GM13976 (cell line): ENCODE measurements around the gene BLVRA.

Experiments
- DNase-seq: peaks from one replicate; pipeline ENCODE4 v3.0.0; 2012; ENCODE audit warnings: low spot score
- CTCF ChIP-seq: IDR thresholded peaks from 2 replicates; pipeline ENCODE4 v1.5.1; 2012; ENCODE audit warnings: borderline replicate concordance, mild to moderate bottlenecking; ENCODE audit not compliant: insufficient read depth; ENCODE audit errors: extremely low read depth, missing control alignments, control extremely low read depth
- in situ Hi-C: fragments of 300-500 bp; cut with MboI; formaldehyde crosslinking; loops from one replicate; pipeline ENCODE4 v1.12.0; 2022; ENCODE audit warnings: low sequenced_read_pairs, mixed read lengths, inconsistent platforms; ENCODE audit not compliant: unreplicated experiment

Gene BLVRA

GRCh38 chr7:43750016-43750887 lies 8.2 kb upstream of the BLVRA start:
- in situ Hi-C loops = no loop called here
- no peak for TF ChIP-seq CTCF
- DNase-seq = no peak

- no peak for DNase-seq
- in situ Hi-C loops = no loop called here
- no peak for TF ChIP-seq CTCF
These were observed 6.1 kb upstream of the BLVRA start for GRCh38 chr7:43752411-43752810.

- no peak for DNase-seq
- no peak for TF ChIP-seq CTCF
- in situ Hi-C loops = no loop called here
These were observed 5.1 kb upstream of the BLVRA start for GRCh38 chr7:43753271-43753810.

GRCh38 chr7:43753843-43754242 lies 4.6 kb upstream of the BLVRA start:
- in situ Hi-C loops = no loop called here
- TF ChIP-seq CTCF = no peak
- DNase-seq = no peak

- in situ Hi-C loops = no loop called here
- no peak for TF ChIP-seq CTCF
- no peak for DNase-seq
These were observed 3.9 kb upstream of the BLVRA start for GRCh38 chr7:43754596-43754995.

- in situ Hi-C loops = no loop called here
- no peak for DNase-seq
- TF ChIP-seq CTCF = no peak
These were observed 2.0 kb upstream of the BLVRA start for GRCh38 chr7:43756368-43757072.
